Measurements from ENCODE around the gene SETX. TPM values are rescaled to one million over a fixed set of nuclear protein-coding genes. Genes with fewer than 3 reads are reported as not detected.

The SETX gene
- total RNA-seq, 1 donor from 2014 or later = 45.6 TPM

- no peak for DNase-seq (ENCODE audit: low read depth)
- H2AFZ ChIP-seq (ENCODE audit: low read depth, low read length) = no peak overlapping the region
- peaks cover 75% of the 10 kb centered on the region for H3K79me2 ChIP-seq (ENCODE audit: insufficient read depth, low read length)
- no peaks in the 10 kb centered on the region for H3K27me3 ChIP-seq (ENCODE audit: insufficient read depth, low read length)
- no peak overlapping the region for H3K4me3 ChIP-seq (ENCODE audit: insufficient read depth, low read depth, low read length)
- no peak overlapping the region for H3K9ac ChIP-seq (ENCODE audit: low read length)
- no peaks in the 10 kb centered on the region for H3K9me3 ChIP-seq (ENCODE audit: insufficient read depth, low read depth, low read length)
- H4K20me1 ChIP-seq (ENCODE audit: insufficient read depth, low read length) = peaks cover 72% of the 10 kb centered on the region
- H3K27ac Mint-ChIP-seq (ENCODE audit: unreplicated experiment) = no peak overlapping the region
- peaks cover 30% of the 10 kb centered on the region for H3K36me3 Mint-ChIP-seq (ENCODE audit: low read depth, unreplicated experiment)
- H3K27me3 Mint-ChIP-seq (ENCODE audit: low read depth, unreplicated experiment) = no peaks in the 10 kb centered on the region
- no peak for FAIRE-seq
- TF ChIP-seq EZH2 (IDR thresholded peaks at IDR 0.05; ENCODE audit: insufficient read depth, low read length) = no peak
- TF ChIP-seq CTCF (IDR thresholded peaks at IDR 0.05; ENCODE audit: insufficient read depth, low read depth, low read length) = no peak
- peaks cover 56% of the 10 kb centered on the region for H3K36me3 ChIP-seq (ENCODE audit: insufficient read depth, low read length)
- H3K9me3 Mint-ChIP-seq (ENCODE audit: unreplicated experiment) = no peaks in the 10 kb centered on the region
- H3K4me3 Mint-ChIP-seq (ENCODE audit: unreplicated experiment) = no peak overlapping the region
- peaks cover 5% of the 10 kb centered on the region for H3K4me1 ChIP-seq (ENCODE audit: insufficient read depth, low read length)
- no peak overlapping the region for H3K4me2 ChIP-seq (ENCODE audit: low read length)
- no peak overlapping the region for H3K27ac ChIP-seq (ENCODE audit: low read depth, low read length)
- H3K4me1 Mint-ChIP-seq (ENCODE audit: low read depth, unreplicated experiment) = peaks cover 8% of the 10 kb centered on the region
These were observed 30.4 kb downstream of the SETX start for GRCh38 chr9:132324425-132324824.

GRCh38 chr9:132319421-132320110 is 35.2 kb downstream of the SETX start:
- Histone ChIP-seq H3K36me3 (ENCODE audit: insufficient read depth, low read length) (peaks cover 47% of the 10 kb centered on the region), H3K4me1 (ENCODE audit: insufficient read depth, low read length) (peaks cover 7% of the 10 kb centered on the region), H3K27ac (ENCODE audit: low read depth, low read length) (no peak overlapping the region), H3K4me2 (ENCODE audit: low read length) (peak overlapping the region; percentile 45), H3K79me2 (ENCODE audit: insufficient read depth, low read length) (peaks cover 87% of the 10 kb centered on the region), H3K4me3 (ENCODE audit: insufficient read depth, low read depth, low read length) (no peak overlapping the region), H3K9me3 (ENCODE audit: insufficient read depth, low read depth, low read length) (no peaks in the 10 kb centered on the region), H4K20me1 (ENCODE audit: insufficient read depth, low read length) (peaks cover 80% of the 10 kb centered on the region), H3K9ac (ENCODE audit: low read length) (no peak overlapping the region), H2AFZ (ENCODE audit: low read depth, low read length) (no peak overlapping the region), H3K27me3 (ENCODE audit: insufficient read depth, low read length) (no peaks in the 10 kb centered on the region)
- Mint-ChIP-seq H3K4me1 (ENCODE audit: low read depth, unreplicated experiment) (peaks cover 15% of the 10 kb centered on the region), H3K27ac (ENCODE audit: unreplicated experiment) (no peak overlapping the region), H3K36me3 (ENCODE audit: low read depth, unreplicated experiment) (peaks cover 9% of the 10 kb centered on the region), H3K9me3 (ENCODE audit: unreplicated experiment) (no peaks in the 10 kb centered on the region), H3K4me3 (ENCODE audit: unreplicated experiment) (peak overlapping the region; percentile 28), H3K27me3 (ENCODE audit: low read depth, unreplicated experiment) (no peaks in the 10 kb centered on the region)
- TF ChIP-seq CTCF (IDR thresholded peaks at IDR 0.05; ENCODE audit: insufficient read depth, low read depth, low read length) = no peak
- TF ChIP-seq EZH2 (IDR thresholded peaks at IDR 0.05; ENCODE audit: insufficient read depth, low read length) = no peak
- DNase-seq (ENCODE audit: low read depth) (peak; percentile 48), FAIRE-seq (no peak)

DNA sequence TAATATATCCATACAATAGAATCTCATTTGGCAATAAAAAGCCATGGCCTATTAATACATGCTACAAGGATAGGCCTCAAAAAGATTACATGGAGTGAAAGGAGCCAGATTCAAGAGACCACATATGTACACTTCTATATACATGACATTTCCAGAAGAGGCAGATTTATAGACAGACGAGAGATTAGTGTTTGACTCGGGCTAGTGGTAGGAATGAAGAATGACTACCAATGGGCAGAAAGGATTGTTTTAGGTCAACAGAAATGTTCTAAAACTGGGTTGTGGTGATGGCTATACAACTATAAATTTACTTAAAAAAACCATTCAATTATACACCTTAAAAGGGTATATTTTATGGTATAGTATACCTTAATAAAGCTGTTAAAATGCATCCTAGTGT is 41.9 kb downstream of the SETX start:
- Histone ChIP-seq H3K4me1 (ENCODE audit: insufficient read depth, low read length) (no peaks in the 10 kb centered on the region), H3K27me3 (ENCODE audit: insufficient read depth, low read length) (no peaks in the 10 kb centered on the region), H3K4me3 (ENCODE audit: insufficient read depth, low read depth, low read length) (no peak overlapping the region), H3K4me2 (ENCODE audit: low read length) (no peak overlapping the region), H3K9ac (ENCODE audit: low read length) (no peak overlapping the region), H2AFZ (ENCODE audit: low read depth, low read length) (no peak overlapping the region), H3K79me2 (ENCODE audit: insufficient read depth, low read length) (peaks cover 74% of the 10 kb centered on the region), H4K20me1 (ENCODE audit: insufficient read depth, low read length) (peaks cover 81% of the 10 kb centered on the region), H3K9me3 (ENCODE audit: insufficient read depth, low read depth, low read length) (no peaks in the 10 kb centered on the region), H3K36me3 (ENCODE audit: insufficient read depth, low read length) (peaks cover 43% of the 10 kb centered on the region), H3K27ac (ENCODE audit: low read depth, low read length) (no peak overlapping the region)
- TF ChIP-seq CTCF (IDR thresholded peaks at IDR 0.05; ENCODE audit: insufficient read depth, low read depth, low read length) (peak; percentile 21), EZH2 (IDR thresholded peaks at IDR 0.05; ENCODE audit: insufficient read depth, low read length) (no peak)
- Mint-ChIP-seq H3K9me3 (ENCODE audit: unreplicated experiment) (no peaks in the 10 kb centered on the region), H3K4me3 (ENCODE audit: unreplicated experiment) (no peak overlapping the region), H3K36me3 (ENCODE audit: low read depth, unreplicated experiment) (peaks cover 7% of the 10 kb centered on the region), H3K4me1 (ENCODE audit: low read depth, unreplicated experiment) (no peaks in the 10 kb centered on the region), H3K27me3 (ENCODE audit: low read depth, unreplicated experiment) (no peaks in the 10 kb centered on the region), H3K27ac (ENCODE audit: unreplicated experiment) (no peak overlapping the region)
- DNase-seq (ENCODE audit: low read depth) = no peak
- no peak for FAIRE-seq

Measured in astrocyte (in vitro differentiated cells and primary cell).